ENCODE measurements around the gene C16orf87.

DNA sequence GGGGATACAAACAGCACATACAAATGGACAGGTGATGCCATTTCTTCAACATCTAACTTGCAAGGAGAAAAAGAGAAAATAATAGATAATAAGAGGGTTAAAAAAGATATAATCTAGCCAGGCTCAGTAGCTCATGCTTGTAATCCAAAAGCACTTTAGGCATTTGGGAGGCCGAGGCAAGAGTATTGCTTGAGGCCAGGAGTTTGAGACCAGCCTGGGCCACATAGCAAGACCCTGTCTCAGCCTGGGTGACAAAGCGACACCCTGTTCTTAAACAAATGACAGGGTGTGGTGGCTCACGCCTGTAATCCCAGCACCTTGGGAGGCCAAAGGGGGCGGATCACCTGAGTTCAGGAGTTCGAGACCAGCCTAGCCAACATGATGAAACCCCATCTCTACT, 19.3 kb downstream of the C16orf87 start:
- TF ChIP-seq, protein P1, sequence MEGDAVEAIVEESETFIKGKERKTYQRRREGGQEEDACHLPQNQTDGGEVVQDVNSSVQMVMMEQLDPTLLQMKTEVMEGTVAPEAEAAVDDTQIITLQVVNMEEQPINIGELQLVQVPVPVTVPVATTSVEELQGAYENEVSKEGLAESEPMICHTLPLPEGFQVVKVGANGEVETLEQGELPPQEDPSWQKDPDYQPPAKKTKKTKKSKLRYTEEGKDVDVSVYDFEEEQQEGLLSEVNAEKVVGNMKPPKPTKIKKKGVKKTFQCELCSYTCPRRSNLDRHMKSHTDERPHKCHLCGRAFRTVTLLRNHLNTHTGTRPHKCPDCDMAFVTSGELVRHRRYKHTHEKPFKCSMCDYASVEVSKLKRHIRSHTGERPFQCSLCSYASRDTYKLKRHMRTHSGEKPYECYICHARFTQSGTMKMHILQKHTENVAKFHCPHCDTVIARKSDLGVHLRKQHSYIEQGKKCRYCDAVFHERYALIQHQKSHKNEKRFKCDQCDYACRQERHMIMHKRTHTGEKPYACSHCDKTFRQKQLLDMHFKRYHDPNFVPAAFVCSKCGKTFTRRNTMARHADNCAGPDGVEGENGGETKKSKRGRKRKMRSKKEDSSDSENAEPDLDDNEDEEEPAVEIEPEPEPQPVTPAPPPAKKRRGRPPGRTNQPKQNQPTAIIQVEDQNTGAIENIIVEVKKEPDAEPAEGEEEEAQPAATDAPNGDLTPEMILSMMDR (IDR thresholded peaks at IDR 0.05), result no peak
- no peak for TF ChIP-seq EP300 (IDR thresholded peaks at IDR 0.05)
